ENCODE results near the gene GPC5.

Gene GPC5

GRCh38 chr13:91601273-91601672, 202.9 kb downstream of the GPC5 start:
- DNase-seq (ENCODE audit: insufficient read length, low spot score) (no peak), FAIRE-seq (no peak)
- TF ChIP-seq CTCF (IDR thresholded peaks at IDR 0.05; ENCODE audit: insufficient read depth, missing control alignments), result no peak

- DNase-seq (ENCODE audit: insufficient read length, low spot score), result no peak
- no peak for FAIRE-seq
- TF ChIP-seq CTCF (IDR thresholded peaks at IDR 0.05; ENCODE audit: insufficient read depth, missing control alignments), result no peak
Measured at GRCh38 chr13:91601807-91602206, 203.4 kb downstream of the GPC5 start.

DNA sequence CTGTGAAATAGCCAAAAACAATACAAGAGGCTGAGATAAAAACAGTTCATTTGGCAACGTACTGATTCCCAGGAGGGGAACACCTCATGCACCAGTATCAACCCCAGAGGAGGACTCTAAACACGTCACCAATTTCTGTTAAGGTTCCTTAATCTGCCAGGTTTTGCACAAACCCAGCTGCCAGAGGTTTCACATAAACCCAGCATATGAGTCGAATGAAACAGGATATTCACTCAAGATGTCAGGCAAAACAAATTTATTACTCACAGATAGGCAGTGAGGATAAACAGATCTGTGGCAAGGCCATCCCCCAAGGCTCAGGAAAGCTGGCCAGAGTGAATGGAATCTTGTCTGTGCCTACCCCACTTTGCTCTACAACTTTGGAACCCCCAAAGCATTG, 210.9 kb downstream of the GPC5 start:
- FAIRE-seq (no peak), DNase-seq (ENCODE audit: insufficient read length, low spot score) (no peak)
- no peak for TF ChIP-seq CTCF (IDR thresholded peaks at IDR 0.05; ENCODE audit: insufficient read depth, missing control alignments)

DNA sequence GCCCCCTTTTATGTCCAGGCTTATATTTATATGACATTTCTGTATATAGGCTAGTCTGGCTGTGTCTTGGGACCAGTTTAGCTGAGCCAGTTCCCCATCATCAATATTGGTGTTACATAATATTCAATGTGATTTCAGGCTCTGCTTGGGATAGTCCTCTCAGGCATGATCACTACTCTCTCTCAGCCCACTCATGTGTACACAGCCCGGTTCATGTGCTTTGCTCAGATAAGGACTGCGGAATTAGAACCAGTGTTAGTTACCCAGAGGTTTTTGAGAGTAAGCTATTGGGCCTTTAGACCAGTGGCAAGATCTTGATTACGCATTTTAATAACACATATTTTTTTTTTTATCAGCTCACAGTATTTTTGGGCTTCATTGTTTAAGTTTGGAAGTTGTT, 219.9 kb downstream of the GPC5 start:
- no peak for DNase-seq (ENCODE audit: insufficient read length, low spot score)
- no peak for TF ChIP-seq CTCF (IDR thresholded peaks at IDR 0.05; ENCODE audit: insufficient read depth, missing control alignments)
- FAIRE-seq, result no peak

DNA sequence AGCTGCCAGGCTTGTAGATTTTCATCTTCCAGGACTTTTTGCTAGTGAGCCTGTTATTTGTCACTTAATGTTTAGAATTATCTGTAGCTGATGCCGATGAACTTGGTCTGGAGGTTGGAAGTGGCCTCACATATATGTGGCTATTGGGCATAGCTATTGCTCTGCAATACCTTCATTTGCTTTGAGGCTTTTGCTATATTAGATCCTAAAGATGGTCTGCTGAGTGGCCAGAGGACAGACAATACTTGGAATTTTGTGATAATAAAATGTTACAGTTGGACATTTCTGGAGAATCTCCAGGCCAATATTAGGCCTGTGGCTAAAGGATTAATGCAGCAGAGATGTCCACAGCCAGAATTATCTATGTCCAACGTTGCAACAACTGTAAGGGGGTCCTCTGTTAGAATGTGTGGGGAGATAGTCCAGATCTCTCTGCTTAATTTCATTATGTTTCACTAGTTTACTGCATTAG, 222.3 kb downstream of the GPC5 start:
- DNase-seq (ENCODE audit: insufficient read length, low spot score) (no peak), FAIRE-seq (no peak)
- TF ChIP-seq CTCF (IDR thresholded peaks at IDR 0.05; ENCODE audit: insufficient read depth, missing control alignments), result no peak

DNA sequence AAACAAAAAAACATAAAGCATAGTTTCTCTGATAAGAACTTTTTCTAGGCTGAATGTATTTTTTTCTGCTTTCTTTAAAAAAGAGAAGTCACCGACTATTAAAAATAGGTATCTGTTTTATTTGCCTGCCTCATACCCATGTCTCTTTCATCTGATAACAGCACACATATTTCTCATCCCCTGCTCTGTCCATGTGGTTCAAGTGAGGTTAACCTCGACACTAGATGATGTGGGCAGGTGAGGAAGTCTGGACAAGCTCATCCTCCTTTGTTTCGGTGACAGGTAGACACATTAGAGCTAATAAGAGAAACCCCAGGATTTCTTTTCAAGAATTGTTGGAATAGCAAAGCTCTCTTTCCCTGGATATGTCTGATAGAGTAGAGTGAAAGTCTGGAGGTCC, 222.7 kb downstream of the GPC5 start:
- no peak for FAIRE-seq
- TF ChIP-seq CTCF (IDR thresholded peaks at IDR 0.05; ENCODE audit: insufficient read depth, missing control alignments), result no peak
- no peak for DNase-seq (ENCODE audit: insufficient read length, low spot score)

- no peak for TF ChIP-seq CTCF (IDR thresholded peaks at IDR 0.05; ENCODE audit: insufficient read depth, missing control alignments)
- FAIRE-seq (no peak), DNase-seq (ENCODE audit: insufficient read length, low spot score) (no peak)
Measured at GRCh38 chr13:91621963-91622362, 223.5 kb downstream of the GPC5 start.

Data from D721Med (cell line).